Renal cortex interstitium (tissue), 11 donors: ENCODE data around the gene INPPL1. TPM values are rescaled to one million over a fixed set of nuclear protein-coding genes. Genes with fewer than 3 reads are reported as not detected.
A peak's percentile ranks its signal among the peaks of the same experiment; 100 is the strongest.
"Not testable (repeated sequence)": the region's sequence is repeated elsewhere in the genome, so short reads cannot be mapped to it uniquely, and the experiment has no call there.

Experiments used
- DNase-seq, 11 donors: peaks; one replicate each; pipeline ENCODE4 v3.0.0-alpha.2; 2013; ENCODE audit warnings: low read depth in 9 of 11, low spot score in 4 of 11; ENCODE audit errors: extremely low read depth in 1 of 11
- polyA plus RNA-seq, 3 donors: library from polyadenylated mRNA; unstranded; fragments of 120-200 nt; gene quantifications; one replicate each; pipeline ENCODE4 v1.2.1, GENCODE V29; 2013; ENCODE audit not compliant: insufficient read length in 3 of 3

The INPPL1 gene
- polyA plus RNA-seq, 3 donors = 138 to 166 (median 157) TPM

DNA sequence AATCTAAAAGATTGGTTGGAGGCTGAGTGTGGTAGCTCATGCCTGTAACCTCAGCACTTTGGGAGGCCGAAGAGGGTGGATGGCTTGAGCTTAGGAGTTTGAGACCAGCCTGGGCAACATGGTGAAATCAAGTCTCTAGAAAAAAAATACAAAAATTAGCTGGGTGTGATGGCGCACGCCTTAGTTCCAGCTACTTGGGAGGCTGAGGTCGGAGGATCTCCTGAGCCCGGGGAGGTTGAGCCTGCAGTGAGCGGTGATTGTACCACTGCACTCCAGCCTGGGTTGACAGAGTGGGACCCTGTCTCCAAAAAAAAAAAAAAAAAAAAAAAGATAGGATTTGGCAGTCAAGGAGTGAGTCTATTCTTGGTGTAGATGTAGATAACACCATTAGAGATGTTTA, 22.0 kb upstream of the INPPL1 start:
- no peak for DNase-seq

DNA sequence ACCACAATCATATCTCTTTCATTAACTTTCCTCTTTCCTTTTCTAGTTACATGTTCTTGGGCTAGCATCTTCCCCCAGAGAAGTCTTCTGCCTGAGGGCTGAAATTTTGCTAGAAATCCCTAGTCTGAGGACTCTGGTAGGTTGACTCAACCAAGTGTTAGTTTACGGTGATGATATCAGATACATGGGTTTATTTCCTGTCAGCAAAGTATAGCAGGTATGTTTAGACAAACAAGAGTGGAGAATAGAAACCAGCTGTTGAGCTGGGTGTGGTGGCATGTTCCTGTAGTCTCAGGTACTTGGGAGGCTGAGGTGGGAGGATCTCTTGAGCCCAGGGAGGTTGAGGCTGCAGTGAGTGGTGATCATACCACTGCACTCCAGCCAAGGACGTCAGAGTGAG, 21.4 kb upstream of the INPPL1 start:
- no peak for DNase-seq

DNA sequence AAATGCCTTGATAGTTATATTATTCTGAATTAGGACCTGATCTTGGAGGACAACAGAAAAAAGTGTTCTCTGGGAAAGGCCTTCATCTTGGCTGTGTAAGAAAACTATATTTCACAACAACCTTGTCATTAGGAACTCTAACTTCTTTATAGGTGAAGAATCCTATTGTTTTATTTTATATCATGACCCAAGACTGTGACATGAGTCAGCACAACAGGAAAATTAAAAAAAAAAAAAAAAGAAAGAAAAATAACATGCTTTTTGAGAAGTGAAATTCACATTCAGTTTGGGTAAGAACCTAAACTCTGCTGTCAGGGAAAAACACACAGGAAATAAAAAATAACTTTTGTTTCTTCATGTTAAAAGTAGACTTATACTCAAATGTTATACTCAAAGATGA, 19.7 kb upstream of the INPPL1 start:
- no peak for DNase-seq

DNA sequence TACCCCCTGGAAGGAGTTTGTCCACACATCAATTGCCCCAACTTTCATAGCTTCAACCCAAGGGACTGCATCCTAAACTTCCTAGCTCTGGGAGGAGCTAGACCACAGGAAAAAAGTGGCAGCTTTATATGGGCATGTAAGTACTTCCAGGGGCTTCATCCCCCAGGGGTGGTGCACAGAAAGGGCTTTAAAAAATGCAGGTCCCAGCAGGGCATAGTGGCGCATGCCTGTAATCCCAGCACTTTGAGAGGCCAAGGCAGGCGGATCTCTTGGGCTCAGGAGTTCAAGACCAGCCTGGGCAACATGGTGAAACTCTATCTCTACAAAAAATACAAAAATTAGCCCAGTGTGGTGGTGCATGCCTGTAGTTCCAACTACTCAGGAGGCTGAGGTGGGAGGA, 17.8 kb upstream of the INPPL1 start:
- not testable (repeated sequence) for DNase-seq

DNA sequence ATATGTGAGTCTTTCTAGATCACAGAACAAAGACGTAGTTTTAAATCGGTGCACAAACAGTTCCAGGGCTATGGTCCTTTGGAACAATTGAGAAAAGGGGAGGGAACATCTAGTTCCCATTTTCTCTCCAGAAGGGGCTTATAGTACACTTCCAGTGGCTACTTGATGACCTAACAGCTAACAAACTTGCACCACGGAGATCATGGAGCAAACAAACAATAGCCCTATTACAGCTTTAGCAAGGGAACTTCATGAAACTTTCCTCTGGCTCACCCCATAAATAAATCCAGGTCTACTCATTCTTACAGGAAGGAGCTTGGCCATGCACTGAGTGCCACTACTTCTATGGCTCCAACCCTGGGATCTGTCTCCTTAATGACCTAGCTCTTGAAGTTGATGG, 16.3 kb upstream of the INPPL1 start:
- no peak for DNase-seq

DNA sequence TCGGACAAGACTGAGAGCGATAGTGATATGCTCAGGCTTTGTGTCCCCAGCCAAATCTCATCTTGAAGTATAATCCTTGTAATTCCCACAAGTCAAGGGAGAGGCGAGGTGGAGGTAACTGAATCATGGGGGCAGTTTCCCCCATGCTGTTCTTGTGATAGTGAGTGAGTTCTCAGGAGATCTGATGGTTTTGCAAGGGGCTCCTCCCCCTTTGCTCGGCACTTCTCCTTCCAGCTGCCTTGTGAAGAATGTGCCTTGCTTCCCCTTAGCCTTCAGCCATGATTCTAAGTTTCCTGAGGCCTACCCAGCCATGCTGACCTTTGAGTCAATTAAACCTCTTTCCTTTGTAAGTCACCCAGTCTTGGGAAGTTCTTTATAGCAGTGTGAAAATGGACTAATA, 15.5 kb upstream of the INPPL1 start:
- no peak for DNase-seq

DNA sequence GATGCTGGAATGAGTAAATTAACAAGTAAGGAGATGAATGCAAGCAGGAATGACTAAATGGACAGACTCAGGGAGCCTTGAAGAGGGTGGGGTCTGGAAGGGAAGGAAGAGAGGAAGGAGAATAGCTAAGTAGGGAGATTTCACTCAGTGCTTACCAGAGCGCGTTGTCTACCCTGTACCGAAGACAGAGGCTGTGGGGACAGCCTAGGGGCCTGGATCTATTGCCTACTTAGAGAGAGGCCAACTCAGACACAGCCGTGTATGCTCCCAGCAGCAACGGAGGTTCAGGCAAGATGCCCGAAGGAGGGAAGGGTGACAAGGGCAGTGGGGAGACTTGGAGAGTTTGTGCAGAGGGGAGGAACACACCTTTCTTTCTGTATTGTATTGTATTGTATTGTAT, 7.9 kb upstream of the INPPL1 start, which contains the start of gene FOLR2:
Gene FOLR2, plus strand, starts transcription at position 157 of the 400 bp plus-strand sequence. CDS start 1,791 bp downstream, outside the sequence.
- DNase-seq = no peak

DNA sequence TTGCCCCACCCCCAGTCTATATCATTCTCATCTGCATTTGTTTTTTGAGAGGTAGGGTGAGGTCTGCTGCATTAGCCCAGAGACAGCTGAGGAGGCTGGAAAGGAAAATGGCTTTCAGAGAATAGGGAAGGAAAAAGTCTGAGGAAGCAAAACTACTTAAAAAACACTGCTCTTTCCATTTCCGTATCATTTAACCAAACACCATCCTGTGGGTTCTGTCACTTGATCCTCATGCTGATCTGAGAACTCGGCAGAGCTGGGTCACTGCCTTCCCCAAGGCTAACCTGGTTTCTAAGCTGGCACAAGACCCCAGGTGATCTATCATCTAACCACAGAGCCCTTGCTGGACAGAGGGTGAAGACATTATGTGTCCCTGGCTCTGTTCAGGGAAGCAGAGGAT, 6.7 kb upstream of the INPPL1 start:
- no peak for DNase-seq

DNA sequence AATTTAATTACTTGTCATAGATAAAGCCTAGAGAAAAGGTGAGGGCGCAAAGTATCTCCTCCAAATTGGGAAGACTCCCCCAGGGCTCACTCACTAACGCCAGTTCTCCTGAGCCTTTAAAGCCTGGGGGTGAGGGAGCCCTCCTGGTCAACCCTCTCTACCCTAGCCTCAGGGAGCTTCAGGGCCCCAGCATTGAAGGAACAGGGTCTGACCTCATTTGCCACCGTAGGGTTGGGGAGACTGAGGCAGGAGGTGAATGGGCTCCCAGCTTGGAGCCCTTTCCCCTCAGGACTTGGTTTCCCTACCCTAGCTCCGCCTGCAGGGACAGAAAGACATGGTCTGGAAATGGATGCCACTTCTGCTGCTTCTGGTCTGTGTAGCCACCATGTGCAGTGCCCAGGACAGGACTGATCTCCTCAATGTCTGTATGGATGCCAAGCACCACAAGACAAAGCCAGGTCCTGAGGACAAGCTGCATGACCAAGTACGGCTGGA, 6.3 kb upstream of the INPPL1 start:
- no peak for DNase-seq

DNA sequence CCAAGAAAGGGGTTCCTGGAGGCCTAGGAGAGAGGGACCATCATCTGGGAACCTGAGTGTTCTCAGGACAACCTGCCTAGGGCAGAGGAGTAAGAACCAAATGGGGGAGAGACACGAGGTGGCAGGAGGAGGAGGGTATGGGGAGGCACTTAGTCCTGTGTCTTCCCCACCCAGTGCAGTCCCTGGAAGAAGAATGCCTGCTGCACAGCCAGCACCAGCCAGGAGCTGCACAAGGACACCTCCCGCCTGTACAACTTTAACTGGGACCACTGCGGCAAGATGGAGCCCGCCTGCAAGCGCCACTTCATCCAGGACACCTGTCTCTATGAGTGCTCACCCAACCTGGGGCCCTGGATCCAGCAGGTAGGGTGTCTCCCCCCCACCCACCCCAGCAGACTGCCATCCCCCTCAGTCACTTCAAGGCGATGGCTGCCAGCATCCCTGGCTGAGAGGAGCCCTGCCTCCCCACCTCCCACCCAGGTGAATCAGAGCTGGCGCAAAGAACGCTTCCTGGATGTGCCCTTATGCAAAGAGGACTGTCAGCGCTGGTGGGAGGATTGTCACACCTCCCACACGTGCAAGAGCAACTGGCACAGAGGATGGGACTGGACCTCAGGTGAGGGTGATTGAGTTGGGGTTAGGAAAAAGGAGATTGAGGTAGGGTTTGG, 3.7 kb upstream of the INPPL1 start:
- DNase-seq = no peak

DNA sequence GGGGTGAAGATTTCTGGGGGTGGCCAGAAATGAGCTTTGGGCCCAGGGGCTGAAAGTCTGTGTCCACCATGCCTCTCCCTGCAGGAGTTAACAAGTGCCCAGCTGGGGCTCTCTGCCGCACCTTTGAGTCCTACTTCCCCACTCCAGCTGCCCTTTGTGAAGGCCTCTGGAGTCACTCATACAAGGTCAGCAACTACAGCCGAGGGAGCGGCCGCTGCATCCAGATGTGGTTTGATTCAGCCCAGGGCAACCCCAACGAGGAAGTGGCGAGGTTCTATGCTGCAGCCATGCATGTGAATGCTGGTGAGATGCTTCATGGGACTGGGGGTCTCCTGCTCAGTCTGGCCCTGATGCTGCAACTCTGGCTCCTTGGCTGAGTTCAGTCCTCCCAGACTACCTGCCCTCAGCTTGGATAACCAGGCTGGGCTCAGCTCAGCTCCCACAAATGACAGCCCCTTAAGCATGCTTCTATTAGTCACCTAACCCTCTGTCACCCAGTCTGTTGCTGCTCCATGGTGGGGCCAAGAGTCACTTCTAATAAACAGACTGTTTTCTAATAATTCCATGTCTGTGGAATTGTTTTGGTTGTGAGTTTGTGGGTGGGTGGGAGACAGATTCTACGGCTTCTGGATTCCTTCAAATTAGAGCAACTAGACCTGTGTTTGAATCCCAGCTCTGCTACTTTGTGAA, 3.0 kb upstream of the INPPL1 start:
- no peak for DNase-seq

DNA sequence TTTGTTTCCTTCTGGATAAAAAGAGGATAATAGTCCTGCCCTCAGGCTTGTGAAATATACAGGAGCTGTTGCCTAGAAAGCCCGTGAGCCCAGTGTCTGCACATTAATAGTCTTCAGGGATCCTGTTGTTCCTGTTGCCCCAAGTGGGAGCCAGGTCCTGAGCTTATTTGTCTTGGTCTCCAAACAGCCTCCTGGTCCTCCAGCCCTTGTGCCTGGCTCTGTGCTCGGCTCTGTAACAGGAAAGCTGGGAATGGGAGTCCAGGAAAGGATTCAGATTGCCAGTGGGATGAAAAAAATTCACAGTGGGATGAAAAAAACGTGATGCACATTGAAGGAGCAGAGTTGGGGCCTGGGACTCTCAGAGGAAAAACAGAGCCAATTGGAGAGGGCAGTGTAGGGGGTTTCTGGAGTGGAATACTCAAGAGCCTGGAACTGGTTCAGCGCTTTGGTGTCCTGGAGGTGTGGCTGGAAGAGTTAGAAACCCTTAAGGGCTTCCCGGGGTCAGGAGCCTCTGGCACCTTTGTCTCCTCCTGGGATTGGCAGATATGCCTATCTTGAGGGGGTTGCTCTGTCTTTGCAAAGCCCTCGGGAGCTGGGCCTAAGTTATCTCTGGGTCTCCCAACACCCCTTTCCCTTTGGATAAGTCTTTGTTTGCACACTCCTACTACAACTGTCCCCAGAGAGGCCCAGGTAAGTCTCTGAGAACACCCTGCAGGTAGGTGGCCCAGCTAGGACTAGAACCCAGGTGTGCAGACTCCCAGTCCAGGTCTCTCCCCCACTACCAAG, 2.3 kb upstream of the INPPL1 start:
- DNase-seq = no peak

DNA sequence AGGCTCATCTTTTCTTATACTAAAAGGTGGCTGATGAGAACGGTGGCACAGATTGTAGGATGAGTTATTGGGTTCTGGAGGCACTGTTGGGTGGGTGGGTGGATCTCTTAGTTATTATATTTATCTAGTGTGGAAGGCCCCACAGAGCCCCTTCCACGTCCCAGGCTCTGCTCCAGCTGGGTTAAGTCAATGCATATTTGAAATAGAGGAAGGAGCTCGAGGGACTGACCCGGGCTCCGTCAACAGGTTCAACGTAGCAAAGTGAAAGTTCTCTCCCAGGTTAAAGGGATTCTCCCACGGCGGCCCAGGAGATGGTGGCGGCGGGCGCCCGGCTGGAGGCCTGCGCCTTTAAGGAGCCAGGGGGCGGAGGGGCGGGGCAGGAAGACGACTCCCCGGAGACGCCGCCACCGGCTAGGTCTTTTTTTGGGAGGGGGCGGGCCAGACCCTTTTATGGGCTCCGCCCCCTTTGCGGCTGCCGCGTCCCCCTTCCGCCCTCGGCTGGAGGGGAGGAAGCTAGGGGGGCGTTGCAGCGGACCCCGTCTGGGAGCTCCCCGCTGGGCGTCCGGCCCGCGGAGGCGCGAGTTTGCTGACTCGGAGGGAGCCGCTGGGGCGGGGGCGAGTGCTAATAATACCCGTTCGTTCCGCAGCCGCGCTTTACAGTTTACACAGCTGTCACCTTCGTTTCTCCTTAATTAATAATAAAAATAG, 1.5 kb upstream of the INPPL1 start:
- peak; percentile 84 to 96 (median 94) for DNase-seq

DNA sequence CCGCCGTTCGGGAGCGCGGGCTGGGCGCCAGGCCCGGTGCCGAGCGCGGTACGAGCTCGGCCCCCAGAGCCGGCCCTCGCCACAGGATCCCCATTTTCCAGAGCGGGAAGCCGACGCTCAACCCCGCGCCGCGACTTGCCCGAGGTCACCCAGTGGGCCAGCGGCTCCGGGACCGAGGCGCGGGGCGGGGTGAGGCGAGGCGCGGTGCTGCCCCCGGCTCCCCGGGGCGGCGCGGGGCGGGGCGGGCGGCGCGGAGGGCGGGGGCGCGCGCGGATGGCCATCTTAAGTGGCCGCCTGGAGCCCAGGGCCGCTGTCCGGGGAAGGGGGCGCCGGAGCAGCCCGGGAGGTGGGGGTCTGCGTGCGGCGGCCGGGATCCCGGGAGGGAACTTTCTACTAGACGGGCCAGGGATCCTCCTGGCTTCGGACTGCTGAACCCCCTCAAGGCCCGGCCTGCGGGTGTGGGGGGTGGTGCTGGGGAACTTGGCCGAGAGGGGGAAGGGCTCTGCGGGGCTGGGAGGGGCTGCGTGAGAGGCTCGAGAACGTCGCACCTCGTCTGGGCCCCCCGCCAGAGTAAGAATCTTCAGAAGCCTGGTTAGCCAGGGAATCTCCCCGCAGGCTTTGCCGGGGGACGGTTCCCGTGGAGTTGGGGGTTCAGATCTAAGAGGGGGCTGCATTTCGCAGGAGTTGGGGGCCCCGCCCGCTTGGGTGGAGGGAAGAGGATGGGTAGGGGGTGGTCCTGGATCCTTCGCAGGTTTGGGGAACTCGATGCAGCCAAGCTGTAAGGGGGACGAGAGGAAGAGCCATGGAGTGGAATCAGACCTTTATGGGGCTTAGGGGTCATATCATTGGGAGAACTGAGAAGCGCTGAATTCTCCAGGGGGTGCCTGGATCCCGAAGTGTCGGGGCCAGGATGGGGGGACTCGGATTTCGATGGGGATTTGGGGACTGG, 678 bp upstream of the INPPL1 start:
- peak in 6 of 11 donors; percentile 57 to 69 (median 66) for DNase-seq

DNA sequence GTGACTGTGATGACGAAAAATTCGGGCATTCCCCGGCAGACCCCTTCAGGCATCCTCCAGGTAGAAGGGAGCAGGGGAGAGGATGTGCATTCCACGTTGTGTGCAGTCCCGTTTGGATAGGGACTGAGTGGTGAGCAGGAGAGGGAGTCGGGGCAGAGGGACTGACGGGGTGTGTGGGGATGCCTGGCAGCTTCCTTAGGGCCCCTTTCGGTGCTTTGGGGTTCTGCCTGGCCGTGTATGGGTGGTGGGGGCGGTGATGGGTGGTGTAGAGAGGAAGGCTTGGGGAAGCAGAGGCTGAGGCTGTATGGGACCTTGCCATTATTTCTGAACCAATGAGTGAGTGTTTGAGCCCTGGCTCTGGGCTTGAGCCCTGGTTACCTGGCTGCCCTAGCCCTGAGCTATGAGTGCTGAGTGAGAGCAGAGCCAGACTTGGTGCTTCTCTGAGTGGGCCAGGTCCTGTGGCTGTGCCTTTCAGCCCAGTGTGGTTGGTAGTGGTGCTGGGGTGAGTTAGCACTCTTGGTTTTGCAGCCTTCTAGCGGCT, 914 bp downstream of the INPPL1 start:
- no peak for DNase-seq

DNA sequence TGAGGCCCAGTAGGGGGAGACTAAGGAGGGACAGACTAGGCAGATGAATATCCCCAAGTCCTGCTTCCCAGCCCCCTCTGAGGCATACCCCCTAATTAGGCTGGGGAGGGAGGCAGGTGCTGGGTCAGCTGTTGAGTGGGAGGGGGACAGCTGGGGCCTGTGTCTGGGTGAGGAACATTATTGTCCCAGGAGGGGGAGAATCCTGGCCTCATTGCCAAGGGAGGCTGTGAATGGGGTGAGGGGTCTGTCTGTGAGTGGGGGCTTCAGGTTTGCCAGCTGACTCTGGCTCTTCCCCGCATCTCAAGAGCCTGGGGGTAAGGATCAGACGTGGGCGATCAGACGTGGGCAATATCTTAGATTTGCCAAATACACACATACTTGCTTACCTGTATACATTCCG, 2.1 kb downstream of the INPPL1 start:
- DNase-seq = no peak

DNA sequence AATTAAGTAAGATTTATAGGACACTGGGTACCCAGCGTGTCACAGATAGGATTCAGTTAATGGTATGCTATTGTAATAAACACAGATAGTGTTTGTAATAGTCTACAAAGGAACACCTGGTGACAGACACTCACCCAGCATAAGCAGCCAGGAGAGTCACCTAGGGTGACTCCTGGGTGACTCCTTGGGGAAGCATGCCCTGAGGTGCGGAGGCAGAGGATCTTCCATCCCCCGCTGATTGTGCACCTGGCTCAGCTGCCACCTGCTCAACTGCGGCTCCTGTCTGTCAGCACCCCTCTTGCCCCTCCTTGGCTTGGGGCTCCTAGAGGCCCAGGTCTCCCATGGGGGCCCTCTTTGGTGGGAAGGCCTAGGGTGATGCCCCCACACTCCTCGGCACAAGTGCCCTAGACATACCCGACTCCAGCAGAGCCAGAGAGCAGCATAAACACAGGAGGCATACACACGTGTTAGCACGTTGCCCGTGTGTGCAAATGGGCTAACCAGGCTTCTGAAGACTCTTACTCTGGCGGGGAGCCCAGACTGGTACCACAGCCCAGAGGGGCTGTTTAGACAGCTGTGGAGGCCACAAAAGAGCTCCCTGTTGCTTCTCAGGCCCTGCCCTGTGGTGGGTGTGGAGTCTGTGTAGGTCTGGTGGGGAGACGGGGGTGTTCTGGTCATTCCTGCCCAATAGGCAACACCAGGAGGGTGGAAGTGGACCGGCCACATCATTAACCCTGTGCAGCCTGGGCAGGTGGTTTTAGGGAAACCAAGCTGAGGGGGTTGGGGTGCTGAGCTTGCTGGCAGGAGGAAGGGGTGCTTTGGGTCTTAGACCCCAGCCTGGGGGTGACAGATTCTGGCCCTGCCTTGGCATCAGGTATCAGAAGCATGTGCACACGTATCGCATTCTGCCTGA, 3.0 kb downstream of the INPPL1 start:
- no peak for DNase-seq
